ENCODE measurements around the gene GGN.
"Not testable (repeated sequence)": the region's sequence is repeated elsewhere in the genome, so short reads cannot be mapped to it uniquely, and the experiment has no call there.

The GGN gene

DNA sequence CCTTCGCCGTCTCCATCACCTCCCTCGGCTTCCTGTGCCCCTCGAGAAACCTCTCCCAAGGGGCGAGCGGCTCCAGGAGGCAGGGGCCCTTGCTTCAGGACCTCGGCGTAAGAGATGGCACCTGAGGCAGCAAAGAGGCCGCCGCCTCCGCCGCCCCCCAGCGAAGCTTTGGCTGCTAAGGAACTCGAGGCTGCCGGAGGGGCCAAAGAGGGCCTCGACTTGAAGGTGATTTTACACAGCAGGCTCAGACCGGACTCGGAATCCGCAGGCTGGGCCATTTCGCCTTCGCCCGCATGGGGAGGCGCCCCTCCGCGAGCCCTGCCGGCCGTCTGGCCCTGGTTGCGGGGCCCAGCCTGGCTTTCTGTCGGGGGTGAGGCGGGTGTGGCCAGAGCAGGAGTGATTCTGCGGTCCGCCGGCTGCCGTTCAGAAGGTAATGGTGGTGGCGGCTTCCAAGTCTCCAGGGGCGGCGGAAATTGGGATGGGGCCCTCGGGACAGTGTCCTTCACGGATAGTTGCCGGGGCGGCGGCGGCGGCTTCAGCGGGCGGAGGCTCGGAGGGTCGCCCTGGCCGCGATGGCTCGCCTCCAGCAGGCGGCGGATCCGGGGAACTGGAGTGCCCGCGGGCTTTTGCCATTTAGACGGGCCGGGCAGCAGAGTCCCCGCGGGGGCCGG is 1.4 kb downstream of the GGN start:
- no peak for DNase-seq

DNA sequence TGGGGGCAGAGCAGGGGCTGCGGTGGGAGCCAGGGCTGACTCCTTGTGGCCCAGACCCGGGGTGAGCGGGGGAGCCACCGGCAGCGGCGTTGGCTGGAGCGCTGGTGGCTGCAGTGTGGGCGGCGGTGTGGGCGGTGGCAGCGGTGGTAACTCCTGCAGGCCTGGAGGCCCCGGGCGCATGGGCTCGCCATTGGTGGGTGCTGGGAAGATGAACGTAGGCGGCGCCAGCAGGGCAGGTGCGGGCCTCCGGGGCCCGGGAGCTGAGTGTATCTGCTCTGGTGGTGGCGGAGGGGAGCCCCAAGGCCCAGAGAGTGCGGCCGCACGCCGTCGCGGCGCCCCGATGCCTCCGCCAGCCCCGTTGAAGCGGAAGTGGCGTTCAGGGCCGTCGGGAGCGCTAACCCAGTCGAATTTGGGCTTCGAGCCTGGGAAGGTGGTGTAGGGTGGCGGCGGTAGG is 2.0 kb downstream of the GGN start:
- DNase-seq = no peak

DNA sequence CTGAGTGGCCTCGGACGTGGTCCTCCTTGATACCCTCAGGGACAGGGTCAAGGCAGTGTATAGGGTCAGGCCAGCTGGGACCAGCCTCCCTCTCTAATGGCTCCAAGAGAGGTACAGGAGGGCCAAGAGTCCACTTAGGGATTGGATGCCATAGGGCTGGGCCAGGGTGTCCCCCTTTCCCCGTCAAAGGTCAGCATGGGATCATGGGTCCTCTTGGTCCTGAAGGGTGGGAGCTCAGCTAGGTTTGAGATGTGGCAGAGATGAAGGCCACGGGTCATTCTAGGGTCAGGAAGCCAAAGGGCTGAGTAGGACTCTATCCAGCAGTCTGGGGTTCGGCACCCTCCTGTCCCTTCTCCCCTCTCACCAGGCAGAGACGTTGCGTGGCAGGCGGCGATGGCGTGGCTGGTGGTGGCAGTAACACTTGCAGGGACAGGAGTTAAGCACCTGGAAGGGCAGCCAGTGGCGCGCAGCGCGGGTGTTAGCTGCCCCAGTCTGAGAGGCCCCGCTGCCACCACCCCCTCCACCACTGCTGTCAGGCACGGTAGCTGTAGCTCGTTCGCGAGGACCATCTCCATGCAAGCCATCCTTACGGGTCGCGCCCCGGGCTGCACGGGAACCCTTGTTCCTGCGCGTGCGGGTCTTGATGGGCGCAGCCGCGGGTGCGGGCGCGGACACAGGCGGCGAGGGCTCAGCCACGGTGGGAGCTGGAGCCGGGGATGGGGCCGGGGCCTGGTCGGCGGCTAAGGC is 2.6 kb downstream of the GGN start:
- DNase-seq = no peak

DNA sequence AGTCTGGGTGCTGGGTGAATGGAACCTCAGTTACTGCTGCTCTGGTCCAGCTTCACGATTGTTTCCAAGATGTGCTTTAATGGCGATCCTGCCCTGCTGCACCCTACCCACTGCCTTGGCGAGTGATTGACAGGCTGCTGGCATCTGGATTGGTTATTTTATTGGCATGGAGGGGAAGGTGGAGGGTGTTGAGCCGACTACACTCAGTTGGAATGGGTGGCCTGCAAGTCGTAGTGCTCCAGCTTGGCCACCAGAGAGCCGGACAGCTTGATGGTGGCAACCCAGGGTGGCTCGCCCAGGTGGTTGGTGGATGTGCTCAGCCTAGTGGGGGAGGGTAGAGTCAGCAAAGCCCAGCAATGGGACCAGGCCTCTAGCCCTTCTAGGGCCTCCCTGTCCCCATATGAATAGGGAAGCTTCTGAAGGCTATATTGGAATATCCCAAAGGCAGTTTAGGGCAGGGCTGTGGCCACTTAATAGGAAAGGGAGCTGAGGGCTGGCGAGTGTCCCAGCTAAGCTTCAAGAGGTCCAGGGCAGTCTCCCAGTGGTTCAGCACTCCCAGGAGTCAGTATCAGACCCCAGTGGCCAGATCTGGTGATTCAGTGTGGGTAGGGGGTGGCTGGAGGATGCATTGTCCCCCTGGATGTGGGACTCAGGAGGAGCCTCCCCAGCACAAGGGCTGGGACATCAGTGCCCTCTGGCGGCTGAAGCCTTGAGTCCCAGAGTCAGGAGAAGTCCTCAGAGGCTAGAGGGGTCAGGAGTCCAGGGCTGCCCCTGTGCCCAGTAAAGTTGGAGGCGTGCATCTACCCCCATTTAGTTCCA is 3.4 kb downstream of the GGN start:
- DNase-seq = no peak

DNA sequence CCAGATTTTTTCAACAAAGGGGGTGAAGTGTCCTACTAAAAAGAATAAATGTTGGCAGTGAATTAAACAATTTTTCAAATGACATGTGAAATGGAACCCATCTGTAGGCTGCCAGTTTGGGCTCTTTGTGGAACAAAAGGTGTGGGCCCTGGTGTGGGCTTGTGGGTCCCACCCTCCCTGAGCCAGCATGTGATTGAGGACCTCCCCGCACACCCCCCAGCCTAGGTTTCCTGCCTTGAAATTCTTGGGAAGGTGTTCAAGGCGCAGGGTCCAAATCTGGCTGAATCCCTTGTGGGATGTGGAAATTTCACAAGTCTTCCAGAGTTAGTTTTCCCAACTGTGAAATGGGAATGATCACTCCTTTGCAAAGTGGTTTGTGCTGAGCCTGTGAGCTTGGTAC is 4.1 kb downstream of the GGN start:
- DNase-seq = no peak

DNA sequence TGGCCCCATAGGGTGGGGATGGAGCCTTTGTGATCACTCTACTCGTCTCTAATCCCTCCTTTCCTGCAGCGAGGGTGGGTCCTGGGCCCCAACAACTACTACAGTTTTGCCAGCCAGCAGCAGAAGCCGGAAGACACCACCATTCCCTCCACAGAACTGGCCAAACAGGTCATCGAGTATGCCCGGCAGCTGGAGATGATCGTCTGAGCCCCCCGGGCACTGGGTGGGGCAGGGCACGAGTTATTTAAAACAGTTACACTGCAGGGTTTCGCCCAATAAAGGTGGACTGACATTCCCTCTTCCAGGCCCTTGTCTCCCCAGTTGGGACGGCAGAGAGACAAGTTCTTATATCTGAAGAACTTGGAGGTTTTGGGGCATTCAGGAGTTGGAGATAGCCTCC is 4.7 kb downstream of the GGN start:
- no peak for DNase-seq

DNA sequence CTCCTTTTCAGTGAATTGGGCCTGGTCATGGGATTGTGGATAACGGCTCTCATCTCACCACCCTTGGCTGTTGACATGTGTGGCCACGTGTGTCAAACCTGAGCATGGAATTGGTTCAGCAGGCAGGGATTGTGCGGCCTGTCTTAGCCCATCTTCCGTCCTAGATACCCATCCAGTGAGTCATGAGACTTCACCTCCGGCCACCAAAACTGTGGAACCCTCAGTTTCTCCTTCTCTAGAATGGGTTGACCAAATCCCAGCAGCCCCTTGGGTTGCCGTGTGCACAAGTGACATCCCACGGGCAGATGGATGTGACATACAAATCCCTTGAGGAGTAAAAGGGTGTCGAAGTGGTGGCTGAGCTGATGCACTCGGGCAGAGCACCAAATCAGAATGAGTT is 6.7 kb downstream of the GGN start:
- DNase-seq = no peak

DNA sequence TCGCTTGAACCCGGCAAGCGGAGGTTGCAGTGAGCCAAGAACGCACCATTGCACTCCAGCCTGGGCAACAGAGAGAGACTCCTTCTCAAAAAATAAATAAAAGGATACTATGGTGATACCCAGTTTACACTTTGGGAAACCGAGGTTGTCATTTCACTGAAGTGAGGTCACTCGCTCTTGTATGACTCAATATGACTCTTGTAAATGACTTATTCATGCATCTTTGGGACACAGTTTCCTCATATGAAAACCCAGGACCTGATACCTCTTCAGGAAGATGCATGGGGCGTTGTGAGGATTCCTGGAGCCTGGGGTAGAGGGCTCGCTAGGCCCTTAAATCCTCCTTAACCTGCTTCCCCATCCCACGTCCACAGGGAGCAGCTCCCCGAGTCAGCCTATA is 9.0 kb downstream of the GGN start:
- DNase-seq = no peak

DNA sequence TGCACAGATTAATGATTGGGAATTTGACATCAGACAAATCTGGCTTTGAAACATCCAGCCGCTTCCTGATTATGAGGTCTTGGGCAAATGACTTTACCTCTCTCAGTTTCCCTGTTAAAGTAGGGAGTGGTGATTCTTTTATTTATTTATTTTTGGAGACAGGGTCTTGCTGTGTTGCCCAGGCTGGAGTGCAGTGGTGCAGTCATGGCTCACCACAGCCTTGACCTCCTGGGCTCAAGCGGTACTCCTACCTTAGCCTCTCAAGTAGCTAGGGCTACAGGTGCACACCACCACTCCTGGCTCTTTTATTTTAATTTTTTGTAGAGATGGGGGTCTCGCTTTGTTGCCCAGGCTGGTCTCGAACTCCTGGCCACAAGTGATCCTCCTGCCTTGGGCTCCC is 10.8 kb downstream of the GGN start:
- no peak for DNase-seq

DNA sequence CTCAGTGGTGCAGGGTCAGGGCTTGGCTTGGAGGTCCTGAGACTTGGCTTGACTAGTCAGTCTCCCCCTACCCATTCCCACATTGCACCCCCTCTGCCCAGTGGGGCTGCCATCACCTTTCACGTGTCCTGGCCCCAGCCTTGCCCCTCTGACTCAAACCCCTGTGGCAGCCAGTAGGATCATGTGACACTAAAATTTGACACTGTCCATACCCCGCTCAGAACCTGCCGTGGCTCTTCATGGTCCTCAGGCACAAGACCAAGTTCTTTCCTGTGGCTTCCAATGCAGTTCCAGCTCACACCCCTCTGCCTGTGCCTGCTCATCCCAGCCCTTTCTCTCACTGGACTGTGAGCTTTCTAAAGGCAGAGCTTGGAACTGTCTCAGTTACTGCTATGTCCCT is 11.3 kb downstream of the GGN start:
- DNase-seq = no peak

DNA sequence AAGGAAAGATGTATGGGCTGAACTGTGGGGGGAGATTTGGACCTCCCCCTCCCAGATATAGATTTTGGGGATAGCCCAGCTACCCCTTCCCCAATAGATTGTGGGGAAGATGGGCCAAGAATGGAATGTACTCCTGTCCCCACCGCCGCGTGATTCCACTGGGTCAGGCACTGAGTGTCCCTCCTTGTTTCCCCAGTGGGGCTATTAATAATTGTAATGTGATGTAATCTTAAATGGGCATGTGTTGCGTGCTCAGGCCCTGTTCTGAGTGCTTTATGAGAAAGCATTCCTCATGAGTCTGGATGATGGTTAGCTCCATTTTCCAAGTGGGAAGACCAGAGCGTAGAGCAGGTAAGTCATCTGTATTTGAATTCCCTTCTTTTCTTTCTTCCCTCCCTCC is 12.1 kb downstream of the GGN start:
- no peak for DNase-seq

DNA sequence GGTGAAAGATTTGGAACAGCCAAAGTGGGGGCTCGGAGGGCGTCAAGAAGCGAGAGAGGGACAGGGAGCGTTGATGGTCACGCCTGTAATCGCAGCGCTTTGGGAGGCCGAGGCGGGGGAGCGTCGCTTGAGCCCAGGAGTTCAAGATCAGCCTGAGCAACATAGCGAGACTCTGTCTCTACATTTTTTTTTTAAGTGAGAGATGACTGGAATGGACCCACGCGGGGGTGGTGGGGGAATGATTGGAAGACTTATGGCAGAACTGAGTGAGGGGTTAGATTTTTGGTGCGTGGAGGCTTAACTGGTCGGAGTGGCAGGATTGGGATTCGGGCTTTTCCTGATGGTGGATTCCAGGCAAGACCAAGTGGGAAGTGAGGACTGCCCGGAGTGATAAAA is 12.7 kb downstream of the GGN start:
- DNase-seq = no peak

DNA sequence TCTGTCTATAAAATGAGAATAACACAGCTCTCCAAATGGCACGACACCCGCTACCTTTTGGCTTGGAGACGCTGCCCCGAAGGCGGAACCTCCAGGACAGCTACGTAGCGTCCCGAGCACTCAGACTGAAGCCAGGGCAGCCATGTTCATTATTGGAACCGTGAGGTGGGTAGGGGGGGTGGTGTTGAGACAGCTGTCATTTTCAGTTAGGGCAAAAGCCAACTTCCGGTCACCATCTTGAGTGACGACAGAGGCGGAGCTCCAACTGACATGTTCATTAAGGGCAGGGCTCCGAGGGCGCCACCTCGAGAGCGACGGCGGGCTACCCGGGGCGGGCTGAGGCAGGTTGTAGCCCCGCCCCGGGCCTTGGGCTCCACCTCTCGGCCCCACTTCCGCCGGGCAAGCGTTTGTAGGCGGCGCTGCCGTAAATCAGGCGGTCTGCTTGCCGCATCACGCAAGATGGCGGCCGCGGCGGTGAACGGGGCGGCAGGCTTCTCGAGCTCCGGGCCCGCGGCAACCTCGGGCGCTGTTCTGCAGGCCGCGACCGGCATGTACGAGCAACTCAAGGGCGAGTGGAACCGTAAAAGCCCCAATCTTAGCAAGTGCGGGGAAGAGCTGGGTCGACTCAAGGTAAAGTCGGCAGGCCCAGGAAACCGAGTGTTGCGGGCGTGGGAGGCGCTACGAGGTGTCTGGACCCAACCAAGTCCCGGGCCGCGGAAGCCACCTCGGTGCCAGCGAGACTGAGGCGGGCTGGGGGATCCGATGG is 13.3 kb downstream of the GGN start, which contains the start of gene PSMD8:
PSMD8 (plus strand) TSS at position 240 of the 766 bp plus-strand sequence; CDS start at position 271, 31 bp downstream.
- DNase-seq = peak; percentile 98 to 99

DNA sequence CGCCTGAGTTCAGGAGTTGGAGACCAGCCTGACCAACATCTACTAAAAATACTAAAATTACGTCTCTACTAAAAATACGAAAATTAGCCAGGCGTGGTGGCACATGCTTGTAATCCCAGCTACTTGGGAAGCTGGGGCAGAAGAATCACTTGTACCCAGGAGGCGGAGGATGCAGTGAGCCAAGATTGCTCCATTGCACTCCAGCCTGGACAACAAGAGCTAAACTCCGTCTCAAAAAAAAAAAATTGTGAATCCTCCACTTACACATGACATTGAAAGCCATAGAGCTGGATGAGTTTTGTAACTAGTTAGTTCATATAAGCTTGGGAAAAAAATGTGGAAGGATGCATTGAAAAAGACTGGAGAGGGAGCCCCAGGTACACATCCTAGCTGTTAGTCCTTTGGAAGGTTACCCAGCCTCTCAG is 13.9 kb downstream of the GGN start:
- DNase-seq = no peak

DNA sequence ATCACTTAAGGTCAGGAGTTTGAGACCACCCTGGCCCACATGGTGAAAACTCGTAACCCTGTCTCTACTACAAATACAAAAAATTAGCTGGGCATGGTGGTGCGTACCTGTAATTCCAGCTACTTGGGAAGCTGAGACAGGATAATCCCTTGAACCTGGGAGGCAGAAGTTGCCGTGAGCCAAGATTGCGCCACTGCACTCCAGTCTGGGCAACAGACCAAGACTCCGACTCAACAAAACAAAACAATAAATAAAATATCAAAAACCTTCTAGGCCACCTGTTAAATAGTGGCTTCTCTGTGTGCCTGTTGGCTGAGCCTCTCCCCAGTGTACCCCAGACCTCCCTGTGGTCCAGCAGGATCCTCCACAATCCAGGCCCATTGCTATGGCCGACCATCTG is 16.8 kb downstream of the GGN start:
- DNase-seq = no peak

DNA sequence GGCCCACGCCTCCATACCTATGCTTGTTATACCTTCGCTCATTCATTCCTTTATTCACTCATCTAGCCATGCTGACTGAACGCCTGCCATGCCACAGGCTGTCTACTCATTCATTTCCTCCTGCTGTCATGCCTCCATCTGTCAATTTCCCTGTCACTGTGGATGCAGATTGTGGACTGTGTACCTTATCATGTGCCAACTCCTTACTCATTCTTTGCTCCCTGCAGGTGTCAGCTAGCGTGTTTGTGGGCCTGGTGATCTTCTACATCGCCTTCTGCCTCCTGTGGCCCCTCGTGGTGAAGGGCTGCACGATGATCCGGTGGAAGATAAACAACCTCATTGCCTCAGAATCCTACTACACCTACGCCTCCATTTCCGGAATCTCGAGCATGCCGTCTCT is 17.5 kb downstream of the GGN start:
- DNase-seq = no peak

DNA sequence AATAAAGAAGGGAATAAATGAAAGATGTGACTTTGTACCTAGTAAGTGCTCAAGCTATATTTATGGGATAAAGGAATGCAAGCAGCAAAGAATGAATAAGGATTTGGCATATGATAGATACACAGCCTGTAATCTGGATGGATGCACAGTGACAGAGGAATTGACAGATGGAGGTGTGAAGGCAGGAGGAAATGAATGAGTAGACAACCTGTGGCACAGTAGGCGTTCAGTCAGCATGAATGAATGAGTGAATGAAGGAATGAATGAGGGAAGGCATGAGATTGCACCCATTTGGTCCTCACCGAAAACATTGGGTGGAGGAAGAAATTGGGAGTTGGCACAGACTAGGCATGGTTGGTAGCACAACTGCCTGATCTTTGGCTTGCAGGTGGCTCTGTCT is 18.2 kb downstream of the GGN start:
- DNase-seq = no peak

DNA sequence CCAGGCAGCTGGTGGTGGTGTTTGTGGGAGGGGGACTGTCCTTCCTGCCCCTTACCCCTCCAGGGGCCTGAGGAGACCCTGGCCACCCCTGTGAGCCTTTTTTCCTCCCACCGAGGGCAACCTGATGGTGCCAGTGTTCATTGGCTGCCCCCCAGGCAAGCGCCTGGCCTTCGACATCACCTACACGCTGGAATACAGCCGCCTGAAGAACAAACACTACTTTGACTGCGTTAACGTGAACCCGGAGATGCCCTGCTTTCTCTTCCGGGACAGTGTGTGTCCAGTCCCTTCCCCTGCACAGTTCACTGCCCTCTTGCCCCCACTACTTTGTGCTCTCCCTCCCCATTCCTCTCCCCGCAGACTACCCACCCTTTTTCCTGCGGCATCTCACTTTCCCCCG is 20.8 kb downstream of the GGN start:
- DNase-seq = no peak

DNA sequence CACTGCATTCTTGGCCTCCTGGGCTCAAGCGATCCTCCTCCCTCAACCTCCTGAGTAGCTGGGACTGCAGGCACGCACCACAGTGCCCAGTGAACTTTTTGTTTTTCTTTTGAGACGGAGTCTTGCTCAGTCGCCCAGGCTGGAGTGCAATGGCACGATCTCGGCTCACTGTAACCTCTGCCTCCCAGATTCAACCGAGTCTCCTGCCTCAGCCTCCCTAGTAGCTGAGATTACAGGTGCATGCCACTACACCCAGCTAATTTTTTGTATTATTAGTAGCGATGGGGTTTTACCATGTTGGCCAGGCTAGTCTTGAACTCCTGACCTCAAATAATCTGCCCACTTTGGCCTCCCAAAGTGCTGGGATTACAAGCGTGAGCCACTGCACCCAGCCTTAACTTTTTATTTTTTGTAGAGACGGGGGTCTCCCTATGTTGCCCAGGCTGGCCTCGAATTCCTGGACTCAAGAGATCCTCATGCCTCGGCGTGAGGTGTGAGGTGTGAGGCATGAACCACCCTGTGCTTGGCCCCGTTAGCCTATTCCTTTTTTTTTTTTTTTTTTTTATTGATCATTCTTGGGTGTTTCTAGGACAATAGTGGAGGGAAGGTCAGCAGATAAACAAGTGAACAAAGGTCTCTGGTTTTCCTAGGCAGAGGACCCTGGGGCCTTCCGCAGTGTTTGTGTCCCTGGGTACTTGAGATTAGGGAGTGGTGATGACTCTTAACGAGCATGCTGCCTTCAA is 24.7 kb downstream of the GGN start:
- not testable (repeated sequence) for DNase-seq

DNA sequence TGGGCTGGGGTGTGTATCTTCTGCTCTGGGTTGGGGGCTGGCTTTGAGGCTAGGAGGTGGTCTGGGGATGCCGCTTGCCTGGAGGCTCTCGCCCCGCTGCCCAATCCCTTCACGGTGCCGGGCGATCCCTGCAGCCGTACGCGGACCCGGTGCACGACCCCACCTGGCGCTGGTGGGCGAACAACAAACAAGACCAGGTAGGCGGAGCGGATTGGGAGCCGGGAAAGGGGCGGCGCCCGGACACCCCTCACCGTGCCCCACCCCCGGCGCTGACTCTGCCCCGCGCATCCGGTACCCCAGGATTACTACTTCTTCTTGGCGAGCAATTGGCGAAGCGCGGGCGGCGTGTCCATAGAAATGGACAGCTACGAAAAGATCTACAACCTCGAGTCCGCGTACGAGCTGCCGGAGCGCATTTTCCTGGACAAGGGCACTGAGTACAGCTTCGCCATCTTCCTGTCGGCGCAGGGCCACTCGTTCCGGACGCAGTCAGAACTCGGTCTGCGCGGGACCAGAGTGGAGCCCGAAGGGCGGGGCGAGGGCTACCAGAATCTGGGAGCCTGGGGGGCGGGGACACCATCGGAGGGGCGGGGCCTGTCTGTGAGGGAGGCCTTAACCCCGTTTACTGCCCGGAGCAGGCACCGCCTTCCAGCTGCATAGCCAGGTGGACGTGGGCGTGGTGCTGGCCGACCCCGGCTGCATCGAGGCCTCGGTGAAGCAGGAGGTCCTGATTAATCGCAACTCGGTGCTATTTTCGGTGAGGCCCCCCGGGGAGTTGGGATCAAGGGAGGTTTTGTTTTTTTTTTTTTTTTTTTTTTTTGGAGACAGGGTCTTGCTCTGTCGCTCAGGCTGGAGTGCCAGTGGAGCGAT is 25.5 kb downstream of the GGN start:
- DNase-seq = peak; percentile 75 to 82

DNA sequence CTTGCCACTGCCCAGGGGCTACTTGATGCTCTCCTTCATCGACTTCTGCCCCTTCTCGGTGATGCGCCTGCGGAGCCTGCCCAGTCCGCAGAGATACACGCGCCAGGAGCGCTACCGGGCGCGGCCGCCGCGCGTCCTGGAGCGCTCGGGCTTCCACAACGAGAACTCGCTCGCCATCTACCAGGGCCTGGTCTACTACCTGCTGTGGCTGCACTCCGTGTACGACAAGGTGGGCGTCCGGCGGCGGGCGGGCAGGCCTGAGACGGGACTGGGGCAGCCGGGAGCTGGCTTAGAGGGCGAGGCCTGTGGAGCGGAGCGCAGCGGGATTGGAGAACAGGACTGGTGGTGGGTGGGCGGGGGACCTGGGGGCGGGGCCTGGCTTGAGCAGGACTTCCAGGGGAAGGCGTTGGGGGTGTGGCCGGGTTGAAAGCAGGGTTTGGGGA is 26.2 kb downstream of the GGN start:
- peak; percentile 75 to 87 for DNase-seq
